ENCODE data around the gene USP17L25.
"Not testable (repeated sequence)": the region's sequence is repeated elsewhere in the genome, so short reads cannot be mapped to it uniquely, and the experiment has no call there.

- TF ChIP-seq, protein P1, sequence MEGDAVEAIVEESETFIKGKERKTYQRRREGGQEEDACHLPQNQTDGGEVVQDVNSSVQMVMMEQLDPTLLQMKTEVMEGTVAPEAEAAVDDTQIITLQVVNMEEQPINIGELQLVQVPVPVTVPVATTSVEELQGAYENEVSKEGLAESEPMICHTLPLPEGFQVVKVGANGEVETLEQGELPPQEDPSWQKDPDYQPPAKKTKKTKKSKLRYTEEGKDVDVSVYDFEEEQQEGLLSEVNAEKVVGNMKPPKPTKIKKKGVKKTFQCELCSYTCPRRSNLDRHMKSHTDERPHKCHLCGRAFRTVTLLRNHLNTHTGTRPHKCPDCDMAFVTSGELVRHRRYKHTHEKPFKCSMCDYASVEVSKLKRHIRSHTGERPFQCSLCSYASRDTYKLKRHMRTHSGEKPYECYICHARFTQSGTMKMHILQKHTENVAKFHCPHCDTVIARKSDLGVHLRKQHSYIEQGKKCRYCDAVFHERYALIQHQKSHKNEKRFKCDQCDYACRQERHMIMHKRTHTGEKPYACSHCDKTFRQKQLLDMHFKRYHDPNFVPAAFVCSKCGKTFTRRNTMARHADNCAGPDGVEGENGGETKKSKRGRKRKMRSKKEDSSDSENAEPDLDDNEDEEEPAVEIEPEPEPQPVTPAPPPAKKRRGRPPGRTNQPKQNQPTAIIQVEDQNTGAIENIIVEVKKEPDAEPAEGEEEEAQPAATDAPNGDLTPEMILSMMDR (IDR thresholded peaks at IDR 0.05; ENCODE audit: poor library complexity, severe bottlenecking) = not testable (repeated sequence)
- not testable (repeated sequence) for TF ChIP-seq EZH2 (IDR thresholded peaks at IDR 0.05; ENCODE audit: borderline replicate concordance, insufficient read depth, low read length, poor library complexity, severe bottlenecking); POLR2AphosphoS5 (IDR thresholded peaks at IDR 0.05)
Observed at GRCh38 chr4:9350866-9351265, 21.2 kb downstream of the USP17L25 start.

All from neural cell (in vitro differentiated cells).